Measurements from ENCODE around the gene PID1. TPM values are rescaled to one million over a fixed set of nuclear protein-coding genes. Genes with fewer than 3 reads are reported as not detected.

The PID1 gene
- total RNA-seq, 2 donors from 2014 or later = 30.2 to 40.3 TPM

GRCh38 chr2:228986961-228987360 lies 284.1 kb downstream of the PID1 start:
- no peaks in the 10 kb centered on the region for H3K9me3 ChIP-seq
- intact Hi-C loops (cut with DNase I) = no loop called here
- H3K27ac ChIP-seq = no peak overlapping the region
- no peak overlapping the region for H3K9ac ChIP-seq (ENCODE audit: low read depth in 2 of 2, low read length in 2 of 2)
- no peak for TF ChIP-seq CTCF (IDR thresholded peaks at IDR 0.05)
- no peaks in the 10 kb centered on the region for H3K27me3 ChIP-seq
- no peak overlapping the region for H3K4me3 ChIP-seq
- H3K36me3 ChIP-seq = no peaks in the 10 kb centered on the region
- no peaks in the 10 kb centered on the region for H3K4me1 ChIP-seq
- DNase-seq = no peak

GRCh38 chr2:228983700-228984099 lies 287.4 kb downstream of the PID1 start:
- intact Hi-C loops (cut with DNase I) = no loop called here
- Histone ChIP-seq H3K27me3 (no peaks in the 10 kb centered on the region), H3K4me3 (no peak overlapping the region), H3K27ac (no peak overlapping the region), H3K36me3 (no peaks in the 10 kb centered on the region), H3K4me1 (no peaks in the 10 kb centered on the region), H3K9me3 (no peaks in the 10 kb centered on the region), H3K9ac (ENCODE audit: low read depth in 2 of 2, low read length in 2 of 2) (no peak overlapping the region)
- TF ChIP-seq CTCF (IDR thresholded peaks at IDR 0.05) = no peak
- DNase-seq = no peak

GRCh38 chr2:228974169-228974568 lies 296.9 kb downstream of the PID1 start:
- intact Hi-C loops (cut with DNase I) = no loop called here
- Histone ChIP-seq H3K9me3 (no peaks in the 10 kb centered on the region), H3K4me1 (no peaks in the 10 kb centered on the region), H3K9ac (ENCODE audit: low read depth in 2 of 2, low read length in 2 of 2) (no peak overlapping the region), H3K4me3 (no peak overlapping the region), H3K27me3 (no peaks in the 10 kb centered on the region), H3K36me3 (no peaks in the 10 kb centered on the region), H3K27ac (no peak overlapping the region)
- TF ChIP-seq CTCF (IDR thresholded peaks at IDR 0.05) = no peak
- no peak for DNase-seq

Measured in colonic mucosa (tissue), 4 donors.